HT-29 (cell line): ENCODE measurements around the gene NUP107. TPM values are rescaled to one million over a fixed set of nuclear protein-coding genes. Genes with fewer than 3 reads are reported as not detected.

Experiments used
- total RNA-seq: library from RNA; depleted of rRNA; stranded (reverse); fragments of >200 nt; shearing (Covaris generic); gene quantifications from 2 replicates; pipeline ENCODE4 v1.2.3, GENCODE V29; 2014; rRNA removed

Gene NUP107
- total RNA-seq, 1 experiment from 2014 or later = 48.3 TPM

Other genes starting within 250 kb of the NUP107 start
- gene RAP1B, start 76.1 kb upstream of the NUP107 start, total RNA-seq = 57.8 and 58.9 TPM in 2 replicates
- gene SLC35E3, start 59.2 kb downstream of the NUP107 start, total RNA-seq = 2.9 and 4.6 TPM in 2 replicates
- gene MDM2, start 121.2 kb downstream of the NUP107 start, total RNA-seq = 36.2 and 36.4 TPM in 2 replicates
- gene CPM, start 246.2 kb downstream of the NUP107 start, total RNA-seq = 0.34 TPM in 1 of 2 replicates, not detected in the other